HG02852 (cell line): ENCODE results near the gene BDH1.

Experiments used
- ATAC-seq: cut with Tn5 transposase; IDR thresholded peaks from one replicate; pipeline ENCODE4 v1.9.1; 2021; ENCODE audit warnings: mild to moderate bottlenecking, moderate library complexity; ENCODE audit not compliant: unreplicated experiment

The BDH1 gene

GRCh38 chr3:197507541-197507940 is 48.2 kb downstream of the BDH1 start:
- ATAC-seq, result no peak

- no peak for ATAC-seq
Observed at GRCh38 chr3:197507081-197507480, 48.7 kb downstream of the BDH1 start.

- no peak for ATAC-seq
Observed at GRCh38 chr3:197505796-197506548, 49.8 kb downstream of the BDH1 start.

- ATAC-seq, result no peak
Observed at GRCh38 chr3:197504641-197505121, 51.1 kb downstream of the BDH1 start.

- no peak for ATAC-seq
Observed at GRCh38 chr3:197504229-197504628, 51.5 kb downstream of the BDH1 start.

- ATAC-seq, result no peak
Observed at GRCh38 chr3:197503652-197504051, 52.1 kb downstream of the BDH1 start.

GRCh38 chr3:197501879-197502620 is 53.7 kb downstream of the BDH1 start:
- peak; percentile 64 for ATAC-seq

GRCh38 chr3:197501496-197501878 is 54.3 kb downstream of the BDH1 start:
- no peak for ATAC-seq

- ATAC-seq, result no peak
Observed at GRCh38 chr3:197500812-197501211, 55.0 kb downstream of the BDH1 start.

- ATAC-seq, result no peak
Observed at GRCh38 chr3:197499427-197499826, 56.3 kb downstream of the BDH1 start.

GRCh38 chr3:197498499-197499241 is 57.1 kb downstream of the BDH1 start:
- ATAC-seq, result no peak

- no peak for ATAC-seq
Observed at GRCh38 chr3:197496746-197497125, 59.0 kb downstream of the BDH1 start.

- no peak for ATAC-seq
Observed at GRCh38 chr3:197495999-197496745, 59.6 kb downstream of the BDH1 start.

GRCh38 chr3:197495499-197495898 is 60.3 kb downstream of the BDH1 start:
- peak; percentile 53 for ATAC-seq

GRCh38 chr3:197495059-197495455 is 60.7 kb downstream of the BDH1 start:
- peak; percentile 35 for ATAC-seq

GRCh38 chr3:197494366-197495058 is 61.3 kb downstream of the BDH1 start:
- ATAC-seq, result no peak

- no peak for ATAC-seq
Observed at GRCh38 chr3:197493049-197493448, 62.7 kb downstream of the BDH1 start.

- ATAC-seq, result no peak
Observed at GRCh38 chr3:197491923-197492664, 63.7 kb downstream of the BDH1 start.

- no peak for ATAC-seq
Observed at GRCh38 chr3:197491478-197491877, 64.3 kb downstream of the BDH1 start.
